Right atrium auricular region (tissue), 2 donors: ENCODE results near the gene ADARB1. TPM values are rescaled to one million over a fixed set of nuclear protein-coding genes. Genes with fewer than 3 reads are reported as not detected.

Experiments used
- DNase-seq: peaks from one replicate; pipeline ENCODE4 v3.0.0-alpha.2; 2019; ENCODE audit warnings: low spot score
- H3K27ac ChIP-seq, 2 donors: fragments of 200-600 bp; sonication (generic); 1 replicate in 1 of 2; 2 replicates in 1 of 2; pipeline ENCODE4 v1.5.1; 2016 to 2019
- H3K27me3 ChIP-seq, 2 donors: fragments of 200-600 bp; sonication (generic); one replicate each; pipeline versions ENCODE4 v1.5.1 to v1.6.0; 2017 to 2019
- H3K36me3 ChIP-seq: fragments of 200-600 bp; sonication (generic); one replicate; pipeline ENCODE4 v1.5.1; 2016
- H3K4me1 ChIP-seq, 2 donors: fragments of 200-600 bp; sonication (generic); one replicate each; pipeline versions ENCODE4 v1.5.1 to v1.6.0; 2017 to 2019
- H3K4me3 ChIP-seq, 2 donors: fragments of 200-600 bp; sonication (generic); 1 replicate in 1 of 2; 2 replicates in 1 of 2; pipeline ENCODE4 v1.5.1; 2017 to 2019; ENCODE audit warnings: mild to moderate bottlenecking in 1 of 2, moderate library complexity in 1 of 2
- H3K9me3 ChIP-seq, 2 donors: fragments of 200-600 bp; sonication (generic); one replicate each; pipeline ENCODE4 v1.5.1; 2019
- total RNA-seq, 2 donors: library from RNA; depleted of rRNA; stranded (reverse); fragments of >200 nt; gene quantifications; one replicate each; pipeline ENCODE4 v1.1.0, GENCODE V29; 2016
- TF ChIP-seq, protein P1 (sequence below), 2 donors: fragments of 200-600 bp; sonication (generic); IDR thresholded peaks; one replicate each; pipeline ENCODE4 v1.5.1; 2019; ENCODE audit warnings: antibody characterized with exemption in 2 of 2

Gene ADARB1
- total RNA-seq, 2 donors from 2014 or later = 7.5 to 10.5 TPM

DNA sequence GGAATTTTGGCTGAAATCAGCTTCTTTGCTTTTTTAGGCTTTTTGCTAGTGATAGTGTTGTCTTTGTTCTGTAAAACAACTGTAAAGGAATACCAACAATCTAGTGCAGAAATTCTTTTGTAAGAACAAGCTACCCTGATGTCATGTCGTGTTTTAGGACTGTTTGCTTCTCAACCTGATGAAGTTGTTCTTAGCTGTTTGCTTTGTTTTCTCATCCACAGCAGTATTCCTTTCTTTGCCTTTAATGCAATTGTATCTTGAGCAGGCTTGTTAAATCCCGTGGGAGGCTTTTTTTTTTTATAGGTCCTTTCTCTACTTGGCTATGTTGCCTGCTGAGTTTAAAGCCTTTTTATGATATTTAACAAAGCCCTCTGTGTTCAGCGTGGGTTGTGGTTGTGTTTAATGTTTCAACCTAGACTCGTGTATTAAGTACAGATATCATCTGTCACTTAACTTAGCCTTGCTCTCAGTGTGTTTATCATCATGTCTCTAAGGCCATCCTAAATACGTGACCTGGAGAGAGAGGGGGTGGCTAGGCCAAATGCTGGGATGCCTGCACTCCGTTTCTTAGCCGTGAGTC lies 31.6 kb downstream of the ADARB1 start:
- DNase-seq = no peak
- Histone ChIP-seq H3K9me3 (no peaks in the 10 kb centered on the region), H3K27me3 (no peaks in the 10 kb centered on the region), H3K4me3 (no peak overlapping the region), H3K36me3 (no peaks in the 10 kb centered on the region), H3K4me1 (peaks cover 0 to 77% of the 10 kb centered on the region in 2 donors), H3K27ac (peak overlapping the region; percentile 6 to 10)
- TF ChIP-seq, protein P1, sequence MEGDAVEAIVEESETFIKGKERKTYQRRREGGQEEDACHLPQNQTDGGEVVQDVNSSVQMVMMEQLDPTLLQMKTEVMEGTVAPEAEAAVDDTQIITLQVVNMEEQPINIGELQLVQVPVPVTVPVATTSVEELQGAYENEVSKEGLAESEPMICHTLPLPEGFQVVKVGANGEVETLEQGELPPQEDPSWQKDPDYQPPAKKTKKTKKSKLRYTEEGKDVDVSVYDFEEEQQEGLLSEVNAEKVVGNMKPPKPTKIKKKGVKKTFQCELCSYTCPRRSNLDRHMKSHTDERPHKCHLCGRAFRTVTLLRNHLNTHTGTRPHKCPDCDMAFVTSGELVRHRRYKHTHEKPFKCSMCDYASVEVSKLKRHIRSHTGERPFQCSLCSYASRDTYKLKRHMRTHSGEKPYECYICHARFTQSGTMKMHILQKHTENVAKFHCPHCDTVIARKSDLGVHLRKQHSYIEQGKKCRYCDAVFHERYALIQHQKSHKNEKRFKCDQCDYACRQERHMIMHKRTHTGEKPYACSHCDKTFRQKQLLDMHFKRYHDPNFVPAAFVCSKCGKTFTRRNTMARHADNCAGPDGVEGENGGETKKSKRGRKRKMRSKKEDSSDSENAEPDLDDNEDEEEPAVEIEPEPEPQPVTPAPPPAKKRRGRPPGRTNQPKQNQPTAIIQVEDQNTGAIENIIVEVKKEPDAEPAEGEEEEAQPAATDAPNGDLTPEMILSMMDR (IDR thresholded peaks at IDR 0.05) = no peak

DNA sequence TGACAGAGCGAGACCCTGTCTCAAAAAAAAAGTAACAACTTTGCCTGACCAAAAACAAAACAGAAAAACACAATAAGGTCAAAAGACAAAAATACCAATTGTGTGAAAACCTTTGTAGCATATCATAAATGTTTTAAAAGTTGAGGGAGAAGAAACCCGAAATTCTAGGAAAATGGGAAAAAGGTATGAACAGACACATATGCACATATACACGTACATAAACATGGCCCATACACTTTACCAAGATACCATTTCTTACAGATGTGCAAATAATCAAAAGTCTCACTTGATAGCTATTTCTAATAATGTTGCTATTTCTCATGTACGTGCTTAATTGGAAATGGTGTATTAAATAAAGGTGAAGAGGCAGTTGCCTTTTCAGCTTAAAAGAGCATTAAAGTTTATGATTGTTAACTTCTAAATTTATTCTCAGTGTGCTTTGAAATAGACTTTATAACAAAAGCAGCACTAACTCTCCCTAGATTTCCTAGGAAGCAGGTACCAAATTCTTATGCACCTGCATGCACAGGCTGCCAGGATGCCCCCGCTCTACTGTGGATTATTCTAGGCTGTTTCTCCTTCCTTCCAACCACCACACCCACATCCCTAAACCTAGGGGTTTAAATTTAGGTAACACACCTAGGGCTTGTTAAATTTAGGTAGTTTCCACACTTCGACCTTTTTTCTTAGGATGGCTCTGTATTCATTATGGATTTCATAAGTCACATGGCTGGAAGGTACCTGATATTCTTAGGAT lies 33.8 kb downstream of the ADARB1 start:
- TF ChIP-seq, protein P1 (IDR thresholded peaks at IDR 0.05) = no peak
- H3K27me3 ChIP-seq = no peaks in the 10 kb centered on the region
- H3K9me3 ChIP-seq = no peaks in the 10 kb centered on the region
- peaks cover 0 to 81% of the 10 kb centered on the region in 2 donors for H3K4me1 ChIP-seq
- no peak overlapping the region for H3K4me3 ChIP-seq
- DNase-seq = no peak
- no peak overlapping the region for H3K27ac ChIP-seq
- H3K36me3 ChIP-seq = no peaks in the 10 kb centered on the region

DNA sequence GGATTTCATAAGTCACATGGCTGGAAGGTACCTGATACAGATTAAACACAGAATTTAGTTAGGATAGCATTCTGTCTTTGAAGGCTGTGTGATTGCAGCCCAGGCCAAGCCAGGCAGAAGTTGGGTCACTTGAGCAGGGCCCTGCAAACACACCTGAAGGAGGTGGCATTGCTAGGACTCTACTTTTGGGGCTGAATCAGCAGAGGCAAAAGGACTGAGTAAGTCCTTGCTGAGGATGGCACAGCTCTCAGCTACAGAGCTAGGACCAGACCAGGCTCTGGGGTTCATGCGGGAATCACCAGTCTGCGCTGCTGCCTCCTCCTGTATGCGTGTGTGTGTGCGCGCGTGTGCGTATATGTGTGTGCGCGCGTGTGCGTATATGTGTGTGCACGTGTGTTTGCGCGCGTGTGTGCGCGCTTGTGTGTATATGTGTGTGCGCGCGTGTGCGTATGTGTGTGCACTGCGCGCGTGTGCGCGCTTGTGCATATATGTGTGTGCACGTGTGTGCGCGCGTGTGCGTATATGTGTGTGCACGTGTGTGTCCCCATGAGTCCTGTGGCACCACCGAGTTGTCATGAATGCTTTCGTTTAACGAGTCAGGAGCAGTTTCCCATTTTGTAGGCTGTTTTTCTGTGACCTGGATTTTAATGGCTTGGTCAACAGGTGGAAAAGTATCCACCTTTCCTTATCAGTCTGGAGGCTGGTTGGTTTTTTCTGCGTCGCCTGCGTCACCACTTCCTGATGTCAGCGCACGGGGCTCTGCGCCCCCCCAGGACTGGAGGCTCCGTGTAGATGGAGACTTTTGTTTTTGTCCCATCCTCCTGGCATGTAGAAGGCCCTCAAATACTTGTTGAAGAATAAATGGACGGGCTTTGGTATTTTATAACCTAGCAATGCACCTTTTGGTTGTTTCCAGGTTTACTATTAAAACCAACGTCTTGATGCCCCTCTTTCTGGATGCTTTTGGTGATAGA lies 34.7 kb downstream of the ADARB1 start:
- Histone ChIP-seq H3K9me3 (no peaks in the 10 kb centered on the region), H3K4me1 (peaks cover 0 to 80% of the 10 kb centered on the region in 2 donors), H3K4me3 (peak overlapping the region in 1 of 2 donors; percentile 5)

DNA sequence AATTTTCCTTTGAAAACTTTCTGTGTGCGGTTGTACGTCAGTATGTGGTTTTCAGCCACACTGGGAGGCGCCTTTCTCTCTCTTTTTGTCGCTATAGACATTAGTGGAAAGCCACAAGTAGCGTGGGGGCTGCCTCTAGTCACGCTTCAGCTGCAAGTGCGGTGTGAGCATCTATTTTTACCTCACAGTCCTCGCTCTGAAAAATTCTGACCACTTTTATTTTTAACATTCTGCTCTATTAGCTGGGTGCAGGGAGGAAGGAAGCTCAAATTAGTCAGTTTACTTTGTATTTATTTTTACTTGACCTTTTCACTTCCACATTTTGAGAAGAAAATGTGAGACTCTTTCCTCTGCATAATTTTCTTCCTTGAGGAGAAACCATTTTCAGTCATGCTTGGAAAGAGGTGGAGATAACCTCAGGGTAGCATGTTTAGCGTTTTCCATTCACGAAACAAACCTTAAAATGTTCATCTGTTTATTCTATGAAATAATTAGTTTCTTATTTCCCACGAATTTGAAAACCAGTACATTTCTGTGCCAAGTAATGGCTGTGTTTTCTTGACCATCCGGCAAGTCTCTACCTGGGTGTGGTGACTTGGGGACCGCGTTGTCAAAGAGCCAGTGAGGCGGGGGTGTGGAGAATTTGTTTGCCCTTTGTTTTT lies 35.6 kb downstream of the ADARB1 start:
- Histone ChIP-seq H3K4me1 (peaks cover 0 to 79% of the 10 kb centered on the region in 2 donors), H3K9me3 (no peaks in the 10 kb centered on the region), H3K36me3 (no peaks in the 10 kb centered on the region), H3K27ac (peak overlapping the region; percentile 43 to 65), H3K27me3 (no peaks in the 10 kb centered on the region), H3K4me3 (peak overlapping the region in 1 of 2 donors; percentile 5)
- TF ChIP-seq, protein P1 (IDR thresholded peaks at IDR 0.05) = peak in 1 of 2 donors; percentile 19
- no peak for DNase-seq

More for the DNA sequence above, 34.7 kb downstream of the ADARB1 start:
- TF ChIP-seq, protein P1 (IDR thresholded peaks at IDR 0.05) = no peak
- no peaks in the 10 kb centered on the region for H3K36me3 ChIP-seq
- DNase-seq = no peak
- no peaks in the 10 kb centered on the region for H3K27me3 ChIP-seq
- peak overlapping the region; percentile 43 to 65 for H3K27ac ChIP-seq
